HG03520 (cell line): ENCODE data around the gene HS3ST6.
"Not testable (repeated sequence)": the region's sequence is repeated elsewhere in the genome, so short reads cannot be mapped to it uniquely, and the experiment has no call there.

Source experiments
- ATAC-seq: cut with Tn5 transposase; IDR thresholded peaks from one replicate; pipeline ENCODE4 v1.9.1; 2021; ENCODE audit warnings: mild to moderate bottlenecking, moderate library complexity; ENCODE audit not compliant: unreplicated experiment

Gene HS3ST6

GRCh38 chr16:1918351-1919326, at the start of gene HS3ST6:
TSS of gene HS3ST6 (minus strand) at chr16:1918415. CDS start at chr16:1918323, 92 bp downstream.
- ATAC-seq = no peak

- ATAC-seq = no peak
These were observed 48.2 kb upstream of the HS3ST6 start, which contains the start of gene RNF151 for GRCh38 chr16:1966460-1966859. TSS of gene RNF151 (plus strand) at chr16:1966856. CDS start at chr16:1966882, 26 bp downstream.

DNA sequence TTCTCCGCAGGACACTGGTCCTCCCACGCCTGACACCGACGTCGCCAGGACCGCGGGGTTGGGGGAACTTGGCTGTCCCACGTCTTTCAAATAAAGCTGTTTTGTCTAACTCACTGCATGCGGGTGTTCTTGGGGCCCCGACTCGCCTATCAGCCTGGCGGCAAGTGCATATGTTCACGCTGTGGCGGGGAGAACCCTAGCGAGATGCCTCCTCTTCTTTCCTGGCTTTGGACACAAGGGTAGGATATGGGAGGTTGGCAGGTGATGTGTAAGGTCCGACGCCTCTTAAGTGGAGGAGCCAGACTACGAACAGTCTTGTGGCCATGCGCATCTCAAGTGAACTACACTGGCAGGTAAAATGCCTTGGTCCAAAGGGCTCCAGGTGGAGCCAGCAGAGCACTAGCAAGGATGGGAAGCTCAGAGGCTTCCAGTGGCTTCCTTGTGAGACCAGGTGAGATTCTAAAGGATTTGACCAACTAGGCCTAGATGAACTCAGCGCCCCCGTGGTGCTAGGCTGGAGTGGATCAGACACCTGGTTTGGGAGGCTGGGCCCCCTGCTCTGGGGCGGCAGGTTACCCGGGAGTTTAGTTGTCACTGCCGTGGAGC, 47.3 kb upstream of the HS3ST6 start:
- no peak for ATAC-seq

DNA sequence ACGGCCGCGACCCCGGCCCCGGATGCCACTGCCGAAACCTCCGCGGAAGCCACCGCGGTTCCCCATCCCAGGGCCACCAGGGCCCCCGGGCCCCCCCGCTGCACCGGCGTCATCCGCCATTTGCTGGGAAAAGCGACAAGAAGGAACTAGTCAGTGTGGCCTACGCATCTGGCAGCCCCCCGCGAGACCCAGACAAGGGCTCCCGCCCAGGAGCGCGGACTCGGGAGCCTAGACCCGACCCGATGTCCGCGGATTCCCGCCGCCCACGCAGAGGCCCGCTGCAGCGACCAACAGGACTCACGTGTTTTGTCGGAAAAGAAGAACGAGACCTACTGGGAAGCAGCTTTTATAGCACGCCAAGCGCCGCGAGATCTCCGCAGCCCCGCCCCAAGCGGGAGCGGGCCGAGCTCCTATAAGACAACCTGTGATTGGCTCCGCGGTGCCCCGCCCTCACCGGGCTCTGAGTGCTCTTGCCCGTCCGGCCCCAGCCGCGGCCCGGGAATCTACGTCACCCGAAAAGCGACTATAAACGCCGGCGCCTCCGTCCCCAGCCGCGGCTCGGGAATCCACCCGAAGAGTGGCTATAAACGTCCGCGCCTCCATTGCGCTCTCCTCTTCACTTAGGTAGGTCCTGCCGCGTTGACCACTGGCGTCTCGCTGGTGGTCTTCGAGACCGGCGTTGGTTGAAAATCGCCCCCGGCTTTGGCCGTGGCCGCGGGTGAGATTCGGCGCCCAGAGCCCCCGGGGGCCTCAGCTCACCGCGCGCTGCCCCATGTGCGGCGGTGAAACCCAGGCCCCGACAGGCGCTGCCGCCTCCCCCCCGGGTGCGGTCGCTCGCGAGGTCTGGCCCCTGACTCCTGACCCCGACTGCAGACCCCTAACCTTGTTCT, 46.5 kb upstream of the HS3ST6 start, which contains the start of gene RPS2:
Gene RPS2, minus strand, starts transcription at position 321 of the 890 bp plus-strand sequence. Its CDS starts 201 bp downstream, at position 120.
- ATAC-seq = peak; percentile 81

- ATAC-seq = peak; percentile 1
These were observed 45.7 kb upstream of the HS3ST6 start for GRCh38 chr16:1963806-1964505.

GRCh38 chr16:1962161-1963153, 44.2 kb upstream of the HS3ST6 start:
- ATAC-seq = not testable (repeated sequence)

DNA sequence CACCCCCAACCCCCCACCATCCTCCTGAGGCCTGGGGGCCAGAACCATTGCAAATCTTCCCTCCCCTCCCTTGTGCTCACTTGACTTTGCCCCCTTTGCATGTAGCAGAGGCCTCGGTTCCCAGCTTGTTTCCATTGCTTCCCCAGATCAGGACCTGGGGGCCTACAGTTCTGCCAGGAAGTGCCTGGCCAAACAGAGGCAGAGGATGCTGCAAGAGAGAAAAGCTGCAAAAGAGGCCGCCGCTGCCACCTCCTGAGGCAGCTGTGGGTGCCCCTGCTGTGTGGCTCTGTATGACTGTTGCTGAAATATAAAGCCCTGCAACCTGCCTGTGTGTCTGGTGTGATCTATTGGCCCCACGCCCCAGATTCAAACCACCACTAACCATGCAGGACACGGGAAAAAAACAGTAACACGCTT, 43.4 kb upstream of the HS3ST6 start:
- ATAC-seq = no peak

GRCh38 chr16:1960665-1961630, 42.7 kb upstream of the HS3ST6 start:
- ATAC-seq = no peak

DNA sequence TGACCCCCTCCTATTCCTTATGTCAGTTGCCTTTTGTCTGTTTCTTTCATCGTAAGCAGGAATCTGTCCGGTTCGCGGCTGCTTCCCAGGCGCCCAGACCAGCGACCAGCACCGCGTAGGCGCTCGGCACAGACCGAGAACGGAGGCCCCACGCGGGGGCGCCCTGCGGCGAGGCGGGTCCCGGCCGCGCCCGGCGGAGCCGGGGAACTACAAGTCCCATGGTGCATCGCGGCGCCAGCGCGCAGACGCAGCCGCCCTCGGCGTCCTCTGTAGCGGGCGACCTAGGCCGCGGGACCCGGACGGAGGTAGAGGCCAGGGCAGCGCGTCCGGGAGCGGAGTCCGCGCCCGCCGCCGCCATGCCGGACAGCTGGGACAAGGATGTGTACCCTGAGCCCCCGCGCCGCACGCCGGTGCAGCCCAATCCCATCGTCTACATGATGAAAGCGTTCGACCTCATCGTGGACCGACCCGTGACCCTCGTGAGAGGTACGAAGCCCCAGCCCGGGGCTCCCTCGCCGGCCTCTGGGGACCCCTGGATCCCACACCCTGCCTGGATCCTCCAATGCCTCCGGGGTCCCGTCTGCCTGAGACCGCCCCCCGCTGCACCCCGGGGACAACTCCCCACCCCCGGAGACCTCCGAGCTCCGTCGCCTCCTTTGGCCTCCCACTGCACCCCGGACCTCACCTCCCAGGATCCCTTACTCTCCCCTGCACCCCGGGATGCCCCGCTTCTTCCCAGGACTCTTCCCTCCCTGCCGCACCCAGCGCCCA, 41.2 kb upstream of the HS3ST6 start, which contains the start of gene NDUFB10:
Gene NDUFB10, plus strand, starts transcription at position 270 of the 771 bp plus-strand sequence. Its CDS starts 87 bp downstream, at position 357.
- ATAC-seq = peak; percentile 67

GRCh38 chr16:1958715-1959268, 40.6 kb upstream of the HS3ST6 start:
- ATAC-seq = no peak

GRCh38 chr16:1958143-1958491, 39.9 kb upstream of the HS3ST6 start:
- ATAC-seq = not testable (repeated sequence)

- ATAC-seq = not testable (repeated sequence)
These were observed 39.4 kb upstream of the HS3ST6 start for GRCh38 chr16:1957434-1958142.

DNA sequence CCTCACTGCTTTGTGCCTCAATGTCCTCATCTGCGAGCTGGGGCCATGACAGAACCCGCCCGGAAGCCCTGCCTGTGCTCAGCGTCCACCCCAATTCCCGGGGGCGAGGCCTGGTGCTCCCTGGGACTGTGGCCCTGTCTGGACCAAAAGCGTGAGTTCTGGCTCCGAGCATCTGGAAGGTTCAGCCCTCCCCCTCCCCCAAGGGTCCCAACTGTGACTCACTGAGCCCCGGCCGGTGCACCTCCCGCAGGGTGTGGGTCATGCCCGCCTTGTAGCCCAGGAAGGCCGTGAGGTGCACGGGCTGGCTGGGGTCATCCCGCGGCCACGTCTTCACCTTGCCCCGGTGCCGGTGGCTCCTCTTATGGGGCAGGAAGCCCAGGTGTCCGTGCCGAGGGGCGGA, 35.5 kb upstream of the HS3ST6 start:
- no peak for ATAC-seq

DNA sequence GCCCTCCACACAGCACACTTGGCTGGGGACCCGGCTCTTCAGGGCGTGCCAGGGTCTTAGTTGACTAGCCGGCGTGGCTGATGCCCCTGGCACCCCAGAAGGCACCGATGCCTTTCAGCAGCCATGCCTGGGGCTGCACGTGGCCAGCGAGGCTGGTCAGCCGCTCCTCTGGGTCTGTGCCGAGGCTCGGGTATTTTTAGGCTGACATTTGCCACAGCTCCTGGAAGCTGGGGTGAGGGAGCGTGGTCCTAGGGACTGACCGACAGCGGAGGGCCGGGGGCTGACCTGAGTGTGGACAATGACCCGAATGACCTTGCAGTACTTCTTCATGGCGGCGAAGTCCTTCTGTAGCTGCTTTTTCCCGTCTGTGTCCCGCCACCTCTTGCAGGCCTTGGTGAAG, 32.3 kb upstream of the HS3ST6 start:
- ATAC-seq = no peak

GRCh38 chr16:1950047-1950446, 31.8 kb upstream of the HS3ST6 start:
- no peak for ATAC-seq

DNA sequence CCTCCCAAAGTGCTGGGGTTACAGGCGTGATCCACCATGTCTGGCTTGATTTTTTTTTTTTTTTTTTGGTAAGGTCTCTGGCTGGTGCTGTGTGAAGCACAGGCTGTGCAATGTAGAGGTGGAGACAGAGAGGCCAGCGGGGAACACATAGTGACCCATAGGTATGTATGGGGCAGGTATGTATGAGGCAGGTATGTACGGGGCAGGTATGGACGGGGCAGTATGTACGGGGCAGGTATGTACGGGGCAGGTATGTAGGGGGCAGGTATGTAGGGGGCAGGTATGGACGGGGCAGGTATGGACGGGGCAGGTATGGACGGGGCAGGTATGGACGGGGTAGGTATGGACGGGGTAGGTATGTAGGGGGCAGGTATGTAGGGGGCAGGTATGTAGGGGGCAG, 31.3 kb upstream of the HS3ST6 start:
- no peak for ATAC-seq
